SK-N-SH (cell line): ENCODE measurements around the gene BMI1. TPM values are rescaled to one million over a fixed set of nuclear protein-coding genes. Genes with fewer than 3 reads are reported as not detected.

ENCODE experiments used
- CTCF ChIA-PET: fragments of 300-600, 350-600 bp; formaldehyde crosslinking; extraction: SDS; loops from one replicate; lab custom pipeline; 2021; lab: Yijun Ruan, JAX
- POLR2A ChIA-PET: fragments of 350-600 bp; sonication (Branson Sonifier 250); formaldehyde crosslinking; extraction: SDS; loops from one replicate; lab custom pipeline; 2020; ENCODE audit warnings: antibody characterized with exemption, inconsistent platforms; lab: Yijun Ruan, JAX
- DNase-seq: peaks from one replicate; pipeline ENCODE4 v3.0.0; 2012
- H2AFZ ChIP-seq: fragments of 200-600 bp; sonication (generic); 2 replicates; pipeline ENCODE4 v1.8.1; 2016; ENCODE audit warnings: antibody characterized with exemption, mild to moderate bottlenecking, low read depth
- H3F3A ChIP-seq: fragments of 200-600 bp; sonication (generic); replicated peaks from 2 replicates; pipeline ENCODE3; 2016; ENCODE audit warnings: antibody characterized with exemption, mild to moderate bottlenecking; ENCODE audit not compliant: insufficient read depth
- H3K27ac ChIP-seq, 2 experiments: fragments of 200-500 bp in 1 of 2; fragments of 200-600 bp in 1 of 2; sonication (Bioruptor generic) in 1 of 2; sonication (generic), shearing (Covaris generic) in 1 of 2; 2 replicates each; pipeline versions ENCODE4 v1.5.1 to v1.6.1; 2014 to 2016; ENCODE audit warnings: low read depth in 2 of 2, inconsistent platforms in 1 of 2, low read length in 1 of 2, mild to moderate bottlenecking in 1 of 2, mixed read lengths in 1 of 2
- H3K27me3 ChIP-seq: fragments of 200-600 bp; sonication (generic), shearing (Covaris generic); 2 replicates; pipeline ENCODE4 v1.6.1; 2016; ENCODE audit warnings: mixed run types; ENCODE audit not compliant: insufficient read depth
- H3K36me3 ChIP-seq, 2 experiments: fragments of 200-500 bp in 1 of 2; fragments of 200-600 bp in 1 of 2; sonication (Bioruptor generic) in 1 of 2; sonication (generic) in 1 of 2; replicated peaks in 1 of 2; 2 replicates each; pipeline versions ENCODE3 to v1.5.1; 2014 to 2016; ENCODE audit warnings: low read length in 1 of 2, mild to moderate bottlenecking in 1 of 2; ENCODE audit not compliant: insufficient read depth in 2 of 2, control insufficient read depth in 1 of 2
- H3K4me1 ChIP-seq, 2 experiments: fragments of 200-500 bp in 1 of 2; fragments of 200-600 bp in 1 of 2; sonication (Bioruptor generic) in 1 of 2; sonication (generic), shearing (Covaris generic) in 1 of 2; 2 replicates each; pipeline versions ENCODE4 v1.5.1 to v1.6.1; 2014 to 2016; ENCODE audit warnings: low read depth in 1 of 2, low read length in 1 of 2, mixed run types in 1 of 2; ENCODE audit not compliant: insufficient read depth in 2 of 2, control insufficient read depth in 1 of 2
- H3K4me2 ChIP-seq: fragments of 200-600 bp; sonication (generic), shearing (Covaris generic); 2 replicates; pipeline ENCODE4 v1.6.1; 2017; ENCODE audit warnings: mixed run types
- H3K4me3 ChIP-seq, 2 experiments: fragments of 200-500 bp in 1 of 2; fragments of 200-600 bp in 1 of 2; sonication (Bioruptor generic) in 1 of 2; sonication (generic), shearing (Covaris generic) in 1 of 2; 2 replicates each; pipeline versions ENCODE4 v1.5.1 to v1.8.1; 2014 to 2016; ENCODE audit warnings: low read depth in 2 of 2, inconsistent platforms in 1 of 2, low read length in 1 of 2, mild to moderate bottlenecking in 1 of 2, mixed read lengths in 1 of 2, moderate library complexity in 1 of 2
- H3K79me2 ChIP-seq: fragments of 200-600 bp; sonication (generic); 2 replicates; pipeline ENCODE4 v1.8.1; 2017; ENCODE audit warnings: mild to moderate bottlenecking; ENCODE audit not compliant: insufficient read depth
- H3K9ac ChIP-seq: fragments of 200-600 bp; sonication (generic); 2 replicates; pipeline ENCODE4 v1.6.1; 2017; ENCODE audit warnings: mixed run types
- H3K9me2 ChIP-seq: fragments of 200-600 bp; sonication (generic); 2 replicates; pipeline ENCODE4 v1.6.1; 2017; ENCODE audit warnings: mixed run types
- H3K9me3 ChIP-seq: fragments of 200-600 bp; sonication (generic); 2 replicates; pipeline ENCODE4 v1.6.1; 2017; ENCODE audit warnings: mixed run types, mild to moderate bottlenecking, moderate library complexity
- H4K20me1 ChIP-seq: fragments of 200-600 bp; sonication (generic); 2 replicates; pipeline ENCODE4 v1.6.1; 2017; ENCODE audit warnings: mild to moderate bottlenecking, mixed run types; ENCODE audit not compliant: insufficient read depth
- CHD2 ChIP-seq: fragments of 150-350 bp; IDR thresholded peaks from 2 replicates; pipeline ENCODE4 v1.6.1; 2018; ENCODE audit warnings: low read length; ENCODE audit not compliant: partially characterized antibody
- ELF1 ChIP-seq: IDR thresholded peaks from 2 replicates; pipeline ENCODE4 v1.4.0; 2012
- EP300 ChIP-seq, 2 experiments: IDR thresholded peaks; 2 replicates each; pipeline versions ENCODE4 v1.4.0 to v1.6.1; 2012; ENCODE audit warnings: borderline replicate concordance in 1 of 2, low read depth in 1 of 2, low read length in 1 of 2
- FOXM1 ChIP-seq: IDR thresholded peaks from 2 replicates; pipeline ENCODE4 v1.4.0; 2012; ENCODE audit warnings: low read depth, mild to moderate bottlenecking
- JUND ChIP-seq: IDR thresholded peaks from 2 replicates; pipeline ENCODE4 v1.4.0; 2012
- MEF2A ChIP-seq: IDR thresholded peaks from 2 replicates; pipeline ENCODE4 v1.4.0; 2012; ENCODE audit warnings: low read depth, borderline replicate concordance
- MXI1 ChIP-seq: IDR thresholded peaks from 2 replicates; pipeline ENCODE4 v1.6.1; 2012; ENCODE audit warnings: mild to moderate bottlenecking, low read depth, low read length, improper control_type of control experiment
- NRF1 ChIP-seq: IDR thresholded peaks from 2 replicates; pipeline ENCODE4 v1.6.1; 2012; ENCODE audit warnings: low read depth, mild to moderate bottlenecking, low read length
- POLR2AphosphoS5 ChIP-seq: IDR thresholded peaks from 2 replicates; pipeline ENCODE4 v1.6.1; 2012; ENCODE audit warnings: low read depth, low read length
- RCOR1 ChIP-seq: fragments of 150-350 bp; IDR thresholded peaks from 2 replicates; pipeline ENCODE4 v1.6.1; 2017; ENCODE audit warnings: antibody characterized with exemption, low read length
- RFX5 ChIP-seq: IDR thresholded peaks from 2 replicates; pipeline ENCODE4 v1.6.1; 2012; ENCODE audit warnings: mild to moderate bottlenecking, improper control_type of control experiment, low read length
- RXRA ChIP-seq: IDR thresholded peaks from 2 replicates; pipeline ENCODE4 v1.4.0; 2012; ENCODE audit warnings: low read depth, mild to moderate bottlenecking, borderline replicate concordance
- SMC3 ChIP-seq: IDR thresholded peaks from 2 replicates; pipeline ENCODE4 v1.6.1; 2012; ENCODE audit warnings: low read depth, low read length, improper control_type of control experiment
- TCF12 ChIP-seq: IDR thresholded peaks from 2 replicates; pipeline ENCODE4 v1.4.0; 2012
- TEAD4 ChIP-seq: IDR thresholded peaks from 2 replicates; pipeline ENCODE4 v1.4.0; 2012; ENCODE audit warnings: mild to moderate bottlenecking, borderline replicate concordance; ENCODE audit not compliant: insufficient read depth
- YY1 ChIP-seq: IDR thresholded peaks from 2 replicates; pipeline ENCODE4 v1.4.0; 2012; ENCODE audit warnings: low read depth, mild to moderate bottlenecking
- WGBS: methylation state at CpG from one replicate; pipeline ENCODE4 v1.1.6; 2017; ENCODE audit warnings: low lambda C conversion rate; 5-methylcytosine and 5-hydroxymethylcytosine counted together
- polyA plus RNA-seq, 3 experiments: library from polyadenylated mRNA; depleted of rRNA; stranded (reverse); fragments of >200 nt; gene quantifications; 2 replicates each; pipeline ENCODE4 v1.2.3, GENCODE V29; 2012
- TF ChIP-seq, protein P1 (sequence below): IDR thresholded peaks from 2 replicates; pipeline ENCODE4 v1.6.1; 2012; ENCODE audit warnings: mild to moderate bottlenecking, low read depth, low read length, moderate library complexity
- TF ChIP-seq, protein P2 (sequence below): IDR thresholded peaks from 2 replicates; pipeline ENCODE4; 2012
- TF ChIP-seq, protein P3 (sequence below): IDR thresholded peaks from 2 replicates; pipeline ENCODE4 v1.4.0; 2012; ENCODE audit warnings: low read depth

BMI1 gene
- polyA plus RNA-seq, 1 of the 3 experiments (the other 2 are of a cell fraction) = 15.5 TPM

DNA sequence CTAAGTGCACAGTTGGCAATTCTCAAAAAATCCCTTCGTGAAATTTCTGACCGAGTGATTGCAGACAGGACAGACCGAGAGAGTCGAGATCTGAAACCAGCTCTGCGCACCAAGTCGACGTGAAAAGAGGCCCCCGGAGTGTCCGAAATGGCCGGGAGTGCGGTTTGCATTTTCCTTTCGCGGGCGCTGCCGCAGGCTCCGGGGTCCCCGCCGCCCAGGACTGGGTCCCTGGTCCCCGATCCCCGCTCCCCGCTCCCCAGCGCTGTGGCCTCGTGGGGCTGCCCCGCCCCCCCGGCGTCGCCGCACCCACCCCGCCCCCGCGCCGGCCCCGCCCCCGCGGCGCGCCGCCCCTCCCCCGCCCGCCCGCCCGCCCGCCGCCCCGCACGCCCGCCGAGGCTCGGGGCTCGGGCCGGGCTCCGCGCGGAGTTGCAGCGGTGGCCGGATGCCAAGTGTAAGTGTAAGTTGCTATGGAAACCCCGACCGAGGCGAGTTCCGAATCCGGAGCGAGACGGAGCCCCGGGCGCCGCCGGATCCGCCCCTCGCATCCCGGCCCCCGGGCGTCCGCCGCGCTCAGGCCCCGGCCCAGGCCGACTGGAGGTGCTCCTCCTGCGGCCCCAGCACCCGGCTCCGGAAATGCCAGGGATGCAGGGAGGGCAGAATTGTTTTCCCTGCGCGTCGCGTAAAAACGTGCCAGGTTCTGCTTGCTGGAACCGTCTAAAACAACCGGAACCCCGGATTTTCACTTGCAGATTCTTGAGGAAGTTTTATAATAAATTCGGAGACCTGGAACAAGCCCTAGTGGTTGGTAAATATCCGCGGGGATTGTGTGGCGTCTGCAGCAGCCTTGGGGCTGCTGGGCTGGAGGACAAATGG is 4.6 kb downstream of the BMI1 start:
- H3K9me2 ChIP-seq = no peaks in the 10 kb centered on the region
- peaks cover 34 to 39% of the 10 kb centered on the region in 2 experiments for H3K36me3 ChIP-seq
- peak overlapping the region; percentile 63 to 64 for H3K27ac ChIP-seq
- peaks cover 11% of the 10 kb centered on the region for H3K27me3 ChIP-seq
- TF ChIP-seq MXI1 = peak; percentile 79
- 0 out of 2 replicates have a peak, but pooled peaks have one; percentile 20 for TF ChIP-seq TEAD4
- TF ChIP-seq TCF12 = peak; percentile 24; the same call in 1 of the 2 replicates
- no peak for TF ChIP-seq RXRA
- no peak for TF ChIP-seq RCOR1
- TF ChIP-seq NRF1 = no peak
- peak; percentile 10; the same call in 1 of the 2 replicates for TF ChIP-seq POLR2AphosphoS5
- 0 out of 4 replicates have a peak, but pooled peaks of 1 of the 2 experiments have one; percentile 17 for TF ChIP-seq EP300 (IDR thresholded peaks at IDR 0.05; ENCODE audit: borderline replicate concordance in 1 of 2, low read depth in 1 of 2, low read length in 1 of 2)
- TF ChIP-seq RFX5 = 0 out of 2 replicates have a peak, but pooled peaks have one; percentile 34
- peak; percentile 6 for TF ChIP-seq CHD2
- TF ChIP-seq JUND = no peak
- no peak for TF ChIP-seq SMC3
- CTCF ChIA-PET = interaction anchor here (0.6 to 1.0 kb wide), 3 partner anchors 14 to 662 kb away, joined by 3 read pairs; no protein-coding TSS in a partner anchor
- peaks cover 23% of the 10 kb centered on the region for H4K20me1 ChIP-seq
- no peaks in the 10 kb centered on the region for H3K9me3 ChIP-seq
- peak; percentile 92 for DNase-seq
- H3K4me1 ChIP-seq = peaks cover 0 to 11% of the 10 kb centered on the region in 2 experiments; a peak in 2 of 4 replicates
- peak overlapping the region; percentile 64 to 67 for H3K4me3 ChIP-seq
- H3K9ac ChIP-seq = peak overlapping the region; percentile 55; the same call in 1 of the 2 replicates
- peaks cover 8% of the 10 kb centered on the region for H3F3A ChIP-seq
- H2AFZ ChIP-seq = peak overlapping the region; percentile 44
- POLR2A ChIA-PET = interaction anchor here (0.9 to 1.4 kb wide), 3 partner anchors 9 to 229 kb away, joined by 3 to 5 read pairs (median 4); partner anchors contain the start of gene COMMD3
- 1% methylated on average over 46 of the region's 92 CpGs for WGBS
- peaks cover 27% of the 10 kb centered on the region for H3K79me2 ChIP-seq
- peak overlapping the region; percentile 80 for H3K4me2 ChIP-seq

DNA sequence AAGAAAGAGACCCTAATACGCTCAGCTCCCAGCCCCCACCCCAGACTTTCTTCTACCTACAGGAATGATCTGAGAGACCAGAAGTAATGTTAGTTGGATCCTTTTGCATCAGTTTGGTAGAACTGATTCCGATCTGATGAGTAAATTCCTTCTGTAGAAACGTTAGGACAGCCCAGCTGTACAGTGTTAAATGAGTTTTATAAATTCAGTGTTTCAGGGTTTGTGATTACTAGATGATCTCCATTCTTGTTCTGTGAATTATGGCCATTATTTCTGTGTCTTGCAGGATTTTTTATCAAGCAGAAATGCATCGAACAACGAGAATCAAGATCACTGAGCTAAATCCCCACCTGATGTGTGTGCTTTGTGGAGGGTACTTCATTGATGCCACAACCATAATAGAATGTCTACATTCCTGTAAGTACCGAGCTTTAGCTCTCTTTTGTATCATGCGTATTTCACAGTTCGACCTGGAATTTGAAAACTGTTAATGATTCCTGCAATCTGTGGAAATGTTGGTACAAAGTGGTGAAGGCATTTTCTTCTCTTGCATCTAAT is 5.3 kb downstream of the BMI1 start:
- H3K27me3 ChIP-seq = peaks cover 11% of the 10 kb centered on the region
- H3F3A ChIP-seq = peaks cover 8% of the 10 kb centered on the region
- peaks cover 0 to 11% of the 10 kb centered on the region in 2 experiments; a peak in 2 of 4 replicates for H3K4me1 ChIP-seq
- H2AFZ ChIP-seq = peak overlapping the region; percentile 44
- ChIA-PET POLR2A (interaction anchor here (1.1 kb wide), 1 partner anchor 10 kb away, joined by 4 read pairs; the partner anchor contains the start of gene COMMD3), CTCF (interaction anchor here (0.6 kb wide), 1 partner anchor 313 kb away, joined by 3 read pairs; no protein-coding TSS in a partner anchor)
- peak overlapping the region; percentile 50 to 63 for H3K27ac ChIP-seq
- no peak for DNase-seq
- peak overlapping the region; percentile 77 for H3K4me2 ChIP-seq
- H3K9ac ChIP-seq = peak overlapping the region; percentile 55; the same call in 1 of the 2 replicates
- 63% methylated on average over 8 of the region's 8 CpGs for WGBS
- H3K36me3 ChIP-seq = peaks cover 40% of the 10 kb centered on the region in 2 experiments
- no peaks in the 10 kb centered on the region for H3K9me3 ChIP-seq
- peaks cover 27% of the 10 kb centered on the region for H3K79me2 ChIP-seq
- H4K20me1 ChIP-seq = peaks cover 23% of the 10 kb centered on the region
- peak overlapping the region; percentile 63 to 64 for H3K4me3 ChIP-seq
- H3K9me2 ChIP-seq = no peaks in the 10 kb centered on the region
- TF ChIP-seq MXI1 (no peak), RFX5 (no peak), MEF2A (no peak), RXRA (no peak), JUND (no peak), EP300 (IDR thresholded peaks at IDR 0.05; ENCODE audit: borderline replicate concordance in 1 of 2, low read depth in 1 of 2, low read length in 1 of 2) (no peak), YY1 (no peak), FOXM1 (no peak), TCF12 (no peak), ELF1 (no peak)
- TF ChIP-seq, protein P1, sequence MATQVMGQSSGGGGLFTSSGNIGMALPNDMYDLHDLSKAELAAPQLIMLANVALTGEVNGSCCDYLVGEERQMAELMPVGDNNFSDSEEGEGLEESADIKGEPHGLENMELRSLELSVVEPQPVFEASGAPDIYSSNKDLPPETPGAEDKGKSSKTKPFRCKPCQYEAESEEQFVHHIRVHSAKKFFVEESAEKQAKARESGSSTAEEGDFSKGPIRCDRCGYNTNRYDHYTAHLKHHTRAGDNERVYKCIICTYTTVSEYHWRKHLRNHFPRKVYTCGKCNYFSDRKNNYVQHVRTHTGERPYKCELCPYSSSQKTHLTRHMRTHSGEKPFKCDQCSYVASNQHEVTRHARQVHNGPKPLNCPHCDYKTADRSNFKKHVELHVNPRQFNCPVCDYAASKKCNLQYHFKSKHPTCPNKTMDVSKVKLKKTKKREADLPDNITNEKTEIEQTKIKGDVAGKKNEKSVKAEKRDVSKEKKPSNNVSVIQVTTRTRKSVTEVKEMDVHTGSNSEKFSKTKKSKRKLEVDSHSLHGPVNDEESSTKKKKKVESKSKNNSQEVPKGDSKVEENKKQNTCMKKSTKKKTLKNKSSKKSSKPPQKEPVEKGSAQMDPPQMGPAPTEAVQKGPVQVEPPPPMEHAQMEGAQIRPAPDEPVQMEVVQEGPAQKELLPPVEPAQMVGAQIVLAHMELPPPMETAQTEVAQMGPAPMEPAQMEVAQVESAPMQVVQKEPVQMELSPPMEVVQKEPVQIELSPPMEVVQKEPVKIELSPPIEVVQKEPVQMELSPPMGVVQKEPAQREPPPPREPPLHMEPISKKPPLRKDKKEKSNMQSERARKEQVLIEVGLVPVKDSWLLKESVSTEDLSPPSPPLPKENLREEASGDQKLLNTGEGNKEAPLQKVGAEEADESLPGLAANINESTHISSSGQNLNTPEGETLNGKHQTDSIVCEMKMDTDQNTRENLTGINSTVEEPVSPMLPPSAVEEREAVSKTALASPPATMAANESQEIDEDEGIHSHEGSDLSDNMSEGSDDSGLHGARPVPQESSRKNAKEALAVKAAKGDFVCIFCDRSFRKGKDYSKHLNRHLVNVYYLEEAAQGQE = no peak
- TF ChIP-seq, protein P2, sequence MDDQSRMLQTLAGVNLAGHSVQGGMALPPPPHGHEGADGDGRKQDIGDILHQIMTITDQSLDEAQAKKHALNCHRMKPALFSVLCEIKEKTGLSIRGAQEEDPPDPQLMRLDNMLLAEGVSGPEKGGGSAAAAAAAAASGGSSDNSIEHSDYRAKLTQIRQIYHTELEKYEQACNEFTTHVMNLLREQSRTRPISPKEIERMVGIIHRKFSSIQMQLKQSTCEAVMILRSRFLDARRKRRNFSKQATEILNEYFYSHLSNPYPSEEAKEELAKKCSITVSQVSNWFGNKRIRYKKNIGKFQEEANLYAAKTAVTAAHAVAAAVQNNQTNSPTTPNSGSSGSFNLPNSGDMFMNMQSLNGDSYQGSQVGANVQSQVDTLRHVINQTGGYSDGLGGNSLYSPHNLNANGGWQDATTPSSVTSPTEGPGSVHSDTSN = no peak
- TF ChIP-seq, protein P3, sequence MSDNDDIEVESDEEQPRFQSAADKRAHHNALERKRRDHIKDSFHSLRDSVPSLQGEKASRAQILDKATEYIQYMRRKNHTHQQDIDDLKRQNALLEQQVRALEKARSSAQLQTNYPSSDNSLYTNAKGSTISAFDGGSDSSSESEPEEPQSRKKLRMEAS = no peak
